IPS-18c (cell line): ENCODE results near the gene GOLT1A.

Experiments
- H3K4me3 ChIP-seq: 2 replicates; pipeline ENCODE4 v1.7.0; 2013; ENCODE audit warnings: low read depth, mild to moderate bottlenecking, low read length, moderate library complexity; ENCODE audit not compliant: insufficient read depth
- H3K9me3 ChIP-seq: one replicate; pipeline ENCODE4 v1.6.1; 2013; ENCODE audit warnings: mild to moderate bottlenecking, low read length, moderate library complexity; ENCODE audit not compliant: control insufficient read depth, insufficient read depth

Gene GOLT1A

GRCh38 chr1:204154568-204155255 lies 59.1 kb downstream of the GOLT1A start:
- no peaks in the 10 kb centered on the region for H3K9me3 ChIP-seq
- H3K4me3 ChIP-seq: no peak overlapping the region

- no peaks in the 10 kb centered on the region for H3K9me3 ChIP-seq
- no peak overlapping the region for H3K4me3 ChIP-seq
Measured at GRCh38 chr1:204153667-204154066, 60.1 kb downstream of the GOLT1A start.

DNA sequence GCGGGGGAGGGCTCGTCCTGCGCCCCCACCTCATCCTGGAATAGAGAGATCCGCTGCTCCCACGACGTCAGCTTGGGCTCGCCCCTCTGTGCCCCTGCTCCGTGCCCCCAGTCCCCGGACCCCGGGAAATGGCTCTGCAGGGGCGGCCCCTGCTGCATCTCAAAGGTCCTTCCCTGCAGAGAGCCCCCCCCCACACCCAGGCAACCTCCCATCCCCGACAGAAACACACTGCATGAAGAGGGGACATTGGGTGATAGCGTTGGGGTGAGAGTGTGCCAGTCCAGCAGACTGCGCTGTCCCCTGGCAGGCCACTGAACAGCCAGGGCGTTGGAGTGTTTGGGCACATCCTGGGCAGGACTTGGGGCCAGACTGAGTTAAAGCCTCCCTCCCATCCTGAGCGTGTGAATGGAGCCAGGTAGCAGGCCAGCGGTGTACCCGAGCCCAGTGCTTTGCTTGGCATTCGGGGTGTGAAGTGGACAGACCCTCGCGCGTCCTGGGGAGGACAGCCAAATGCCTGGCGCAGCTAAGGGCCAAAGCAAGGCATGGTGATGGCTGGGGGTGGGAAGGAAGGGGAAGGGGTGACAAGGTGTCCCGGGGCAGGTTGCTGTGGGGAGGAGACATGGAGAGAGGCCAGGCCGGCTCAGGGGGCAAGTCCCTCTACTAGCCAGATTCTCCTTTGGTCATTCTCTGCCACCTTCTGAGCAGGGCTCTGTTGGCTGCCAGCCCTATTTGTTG lies 61.3 kb downstream of the GOLT1A start:
- H3K4me3 ChIP-seq: peak overlapping the region; percentile 65
- no peaks in the 10 kb centered on the region for H3K9me3 ChIP-seq

DNA sequence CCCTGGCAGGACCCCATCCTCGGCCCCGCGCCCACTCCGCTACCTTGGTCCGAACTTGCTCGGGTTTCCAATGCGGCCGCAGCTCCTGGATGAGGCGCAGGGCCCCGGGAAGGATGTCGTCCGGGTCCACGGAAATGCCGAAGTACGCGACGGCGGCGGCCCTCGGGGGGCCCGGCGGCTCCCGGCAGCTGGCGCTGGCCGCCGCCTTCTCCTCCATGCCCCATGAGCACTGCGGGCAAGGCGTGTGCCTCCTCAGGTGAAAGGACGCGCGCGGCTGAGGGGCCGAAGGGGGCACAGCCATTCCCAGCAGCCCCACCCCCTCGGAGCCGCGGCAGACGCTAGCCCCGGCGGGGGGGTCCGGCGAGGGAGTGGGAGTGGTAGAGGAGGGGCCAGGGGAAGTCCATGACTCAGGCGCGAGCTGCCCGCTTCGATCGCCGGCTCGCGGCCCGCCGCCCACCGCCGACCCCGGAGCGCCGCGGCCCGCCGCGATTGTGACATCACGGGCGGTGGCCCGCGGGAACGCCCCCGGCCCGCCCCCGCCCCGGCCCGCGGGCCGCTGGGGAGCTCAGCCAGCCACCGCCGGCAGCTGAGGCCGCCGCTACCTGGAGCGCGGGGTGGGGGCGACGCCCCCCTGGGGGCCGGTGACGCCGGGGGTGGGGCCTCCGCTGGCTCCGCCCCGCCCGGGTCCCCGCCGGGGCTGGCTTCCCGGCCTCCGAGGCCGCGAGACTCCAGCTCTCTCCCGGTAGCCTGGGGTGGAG lies 62.1 kb downstream of the GOLT1A start, which contains the start of gene ETNK2:
Gene ETNK2, minus strand, starts transcription at position 493 of the 758 bp plus-strand sequence. Its CDS starts 192 bp downstream, at position 301.
- Histone ChIP-seq H3K9me3 (no peaks in the 10 kb centered on the region), H3K4me3 (peak within 1 kb of the TSS; percentile 65)

- Histone ChIP-seq H3K9me3 (no peaks in the 10 kb centered on the region), H3K4me3 (peak overlapping the region; percentile 65)
Measured at GRCh38 chr1:204150702-204151551, 62.9 kb downstream of the GOLT1A start.

DNA sequence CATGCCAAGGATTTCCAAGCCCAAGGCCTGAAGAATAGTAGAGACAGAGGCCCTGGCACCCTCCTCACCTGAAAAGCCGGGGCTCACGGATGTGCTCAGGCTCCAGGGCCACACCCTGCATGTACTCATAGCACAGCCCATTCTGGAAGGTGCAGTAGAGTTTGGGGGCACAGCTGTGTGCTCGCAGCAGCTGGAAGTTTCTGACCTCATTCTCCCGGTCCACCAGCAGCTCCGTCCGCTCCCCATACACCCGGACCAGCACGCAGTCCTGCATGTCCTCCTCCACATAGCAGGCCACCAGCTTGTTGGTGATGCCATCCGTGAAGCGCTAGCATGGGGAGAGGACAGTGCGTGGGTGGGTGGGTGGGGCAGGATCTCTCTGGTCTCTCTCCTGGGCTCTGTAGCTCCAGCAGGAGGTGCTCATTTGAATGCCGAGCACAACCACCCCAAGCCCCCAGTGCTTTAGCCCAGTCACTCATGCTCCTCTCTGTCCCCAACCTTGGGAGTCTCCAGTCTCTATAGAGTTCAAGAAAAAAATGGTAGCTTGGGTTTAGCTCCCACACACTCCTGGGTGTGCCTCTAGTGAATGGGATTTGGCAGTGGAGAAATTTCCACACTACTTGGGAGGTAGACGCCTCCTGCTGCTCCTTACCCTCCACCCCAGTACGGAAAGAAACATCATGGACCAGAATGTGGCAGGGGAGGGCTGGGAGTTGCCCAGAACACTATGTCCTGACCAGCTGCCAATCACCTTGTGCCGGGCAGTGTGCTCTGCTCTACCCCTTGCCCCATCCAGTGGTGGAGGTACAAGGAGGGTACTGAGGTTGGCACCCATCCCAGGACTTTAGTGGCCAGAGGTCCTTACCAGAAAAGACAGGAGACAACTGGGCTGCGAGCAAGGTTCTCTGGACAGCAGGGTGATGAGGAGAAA lies 63.9 kb downstream of the GOLT1A start:
- Histone ChIP-seq H3K4me3 (0 out of 2 replicates have a peak overlapping the region, but pooled peaks have one; percentile 65), H3K9me3 (no peaks in the 10 kb centered on the region)

- Histone ChIP-seq H3K9me3 (no peaks in the 10 kb centered on the region), H3K4me3 (no peak overlapping the region)
Measured at GRCh38 chr1:204149107-204149506, 64.7 kb downstream of the GOLT1A start.
